ENCODE measurements around the gene RANGAP1. TPM values are rescaled to one million over a fixed set of nuclear protein-coding genes. Genes with fewer than 3 reads are reported as not detected.

The RANGAP1 gene
- total RNA-seq, 1 donor from 2014 or later, result 78.0 TPM

- no peak for TF ChIP-seq CTCF (IDR thresholded peaks at IDR 0.05; ENCODE audit: unreplicated experiment)
- no peaks in the 10 kb centered on the region for H3K27me3 Mint-ChIP-seq
- DNase-seq (ENCODE audit: low spot score, unreplicated experiment), result no peak
- H3K36me3 Mint-ChIP-seq (ENCODE audit: insufficient read depth), result peaks cover 21% of the 10 kb centered on the region
- peaks cover 4% of the 10 kb centered on the region for H3K4me1 Mint-ChIP-seq (ENCODE audit: low read depth)
- H3K4me3 Mint-ChIP-seq (ENCODE audit: low read depth), result no peak overlapping the region
- no peaks in the 10 kb centered on the region for H3K9me3 Mint-ChIP-seq (ENCODE audit: low read depth)
- H3K27ac Mint-ChIP-seq, result no peak overlapping the region
These were observed 5.9 kb downstream of the RANGAP1 start for GRCh38 chr22:41280065-41280464.

DNA sequence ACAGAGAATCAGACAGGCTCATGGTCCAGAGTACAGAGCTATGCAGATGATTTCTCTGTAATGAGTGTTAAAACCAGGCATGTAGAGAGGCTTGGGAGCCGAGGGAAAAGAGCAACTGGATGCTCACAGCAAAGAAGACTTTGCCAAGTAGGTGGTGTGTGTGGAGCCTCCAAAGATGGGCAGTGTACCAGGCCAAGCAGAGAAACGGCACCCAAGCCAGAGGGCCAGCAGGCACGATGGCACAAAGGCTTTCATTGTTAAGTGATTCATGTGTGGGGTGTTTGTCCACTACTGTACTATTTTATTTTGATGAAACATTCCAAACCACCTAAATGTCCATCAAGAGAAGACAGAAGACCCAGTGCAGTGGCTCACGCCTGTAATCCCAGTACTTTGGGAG lies 11.1 kb downstream of the RANGAP1 start:
- DNase-seq (ENCODE audit: low spot score, unreplicated experiment), result no peak
- Mint-ChIP-seq H3K36me3 (ENCODE audit: insufficient read depth) (peaks cover 28% of the 10 kb centered on the region), H3K9me3 (ENCODE audit: low read depth) (no peaks in the 10 kb centered on the region), H3K27ac (no peak overlapping the region), H3K4me3 (ENCODE audit: low read depth) (no peak overlapping the region), H3K27me3 (no peaks in the 10 kb centered on the region), H3K4me1 (ENCODE audit: low read depth) (no peaks in the 10 kb centered on the region)
- TF ChIP-seq CTCF (IDR thresholded peaks at IDR 0.05; ENCODE audit: unreplicated experiment), result no peak

- peaks cover 22% of the 10 kb centered on the region for H3K36me3 Mint-ChIP-seq (ENCODE audit: insufficient read depth)
These were observed 12.9 kb downstream of the RANGAP1 start for GRCh38 chr22:41273128-41273527.

DNA sequence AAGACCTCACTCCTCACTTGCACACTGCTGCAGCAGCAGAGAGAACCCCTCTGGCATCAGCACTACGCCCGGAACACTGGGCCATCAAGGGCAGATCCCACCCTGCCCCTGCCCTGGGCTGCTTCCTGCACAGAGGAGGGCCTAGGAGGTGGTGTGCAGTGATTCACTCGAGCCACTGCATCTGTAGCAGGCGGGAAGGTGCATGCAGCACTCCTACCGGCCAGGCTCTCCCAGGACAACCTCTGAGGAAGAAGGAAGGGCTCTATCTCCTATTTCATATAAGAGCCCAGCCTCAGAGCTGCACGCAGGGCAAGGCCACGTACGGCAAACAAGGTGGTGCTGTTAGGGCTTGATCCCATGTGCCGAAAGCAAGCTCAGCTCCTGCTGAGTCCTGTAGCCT lies 14.2 kb downstream of the RANGAP1 start:
- no peaks in the 10 kb centered on the region for H3K9me3 Mint-ChIP-seq (ENCODE audit: low read depth)
- H3K36me3 Mint-ChIP-seq (ENCODE audit: insufficient read depth), result peaks cover 16% of the 10 kb centered on the region
- H3K27me3 Mint-ChIP-seq, result no peaks in the 10 kb centered on the region
- H3K4me1 Mint-ChIP-seq (ENCODE audit: low read depth), result no peaks in the 10 kb centered on the region
- no peak overlapping the region for H3K27ac Mint-ChIP-seq
- no peak overlapping the region for H3K4me3 Mint-ChIP-seq (ENCODE audit: low read depth)
- no peak for DNase-seq (ENCODE audit: low spot score, unreplicated experiment)
- TF ChIP-seq CTCF (IDR thresholded peaks at IDR 0.05; ENCODE audit: unreplicated experiment), result no peak

More at GRCh38 chr22:41273128-41273527, 12.9 kb downstream of the RANGAP1 start:
- H3K27me3 Mint-ChIP-seq, result no peaks in the 10 kb centered on the region
- no peak overlapping the region for H3K27ac Mint-ChIP-seq
- no peaks in the 10 kb centered on the region for H3K4me1 Mint-ChIP-seq (ENCODE audit: low read depth)
- no peak for TF ChIP-seq CTCF (IDR thresholded peaks at IDR 0.05; ENCODE audit: unreplicated experiment)
- H3K9me3 Mint-ChIP-seq (ENCODE audit: low read depth), result no peaks in the 10 kb centered on the region
- DNase-seq (ENCODE audit: low spot score, unreplicated experiment), result no peak
- H3K4me3 Mint-ChIP-seq (ENCODE audit: low read depth), result no peak overlapping the region

DNA sequence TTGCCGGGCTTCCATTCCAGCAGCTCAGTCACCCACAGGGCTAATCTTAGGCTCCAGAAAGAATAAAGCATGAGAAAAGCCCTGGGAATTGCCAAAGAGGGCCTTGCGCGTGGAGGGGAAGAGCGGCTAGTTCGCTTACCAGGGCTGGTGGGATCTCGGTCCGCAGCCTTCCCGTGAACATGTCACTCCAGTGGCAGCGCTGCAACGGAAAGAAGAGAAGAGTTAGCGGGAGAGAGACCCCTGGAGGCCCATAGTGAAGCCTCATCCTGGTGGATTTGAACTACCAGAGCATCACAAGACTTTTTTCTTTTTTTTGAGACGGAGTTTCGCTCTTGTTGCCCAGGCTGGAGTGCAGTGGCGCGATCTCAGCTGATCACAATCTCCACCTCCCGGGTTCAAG lies 18.0 kb downstream of the RANGAP1 start:
- H3K4me1 Mint-ChIP-seq (ENCODE audit: low read depth), result no peaks in the 10 kb centered on the region
- no peak overlapping the region for H3K4me3 Mint-ChIP-seq (ENCODE audit: low read depth)
- no peak overlapping the region for H3K27ac Mint-ChIP-seq
- no peaks in the 10 kb centered on the region for H3K9me3 Mint-ChIP-seq (ENCODE audit: low read depth)
- no peak for TF ChIP-seq CTCF (IDR thresholded peaks at IDR 0.05; ENCODE audit: unreplicated experiment)
- H3K36me3 Mint-ChIP-seq (ENCODE audit: insufficient read depth), result peaks cover 15% of the 10 kb centered on the region
- no peak for DNase-seq (ENCODE audit: low spot score, unreplicated experiment)
- H3K27me3 Mint-ChIP-seq, result no peaks in the 10 kb centered on the region
